ENCODE data around the gene OR1F1.

OR1F1 gene

DNA sequence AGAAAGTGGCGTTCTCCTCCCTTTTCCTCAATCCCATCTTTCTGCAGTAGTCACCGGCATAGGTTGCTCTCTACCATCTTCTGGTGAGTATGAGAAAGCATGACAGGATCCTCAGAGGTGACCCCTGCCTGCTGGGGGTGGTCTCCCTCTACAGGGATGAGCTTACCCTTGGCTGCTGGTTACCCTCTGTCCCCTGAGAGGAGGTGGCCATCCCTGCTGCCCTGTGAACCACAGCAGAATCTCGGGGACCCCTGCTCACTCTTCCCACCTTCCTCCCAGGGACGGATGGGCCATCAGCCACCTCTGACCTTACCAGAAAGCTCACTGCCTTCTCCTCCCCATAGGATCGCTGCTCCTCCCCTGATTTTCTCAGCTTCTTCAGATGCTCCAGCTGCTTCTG is 60.6 kb downstream of the OR1F1 start:
- no peak overlapping the region for H4K91ac ChIP-seq (ENCODE audit: low read depth, low read length, poor library complexity)
- no peaks in the 10 kb centered on the region for H3K36me3 ChIP-seq (replicated peaks in 1 of 2; ENCODE audit: control insufficient read depth in 2 of 2, insufficient read depth in 2 of 2, low read length in 2 of 2)
- peak overlapping the region in 1 of 2 donors; percentile 57 for H3K4me3 ChIP-seq (ENCODE audit: low read length in 2 of 2)
- peaks cover 0 to 27% of the 10 kb centered on the region in 2 donors for H3K9me3 ChIP-seq (replicated peaks in 1 of 2; ENCODE audit: control insufficient read depth in 2 of 2, insufficient read depth in 1 of 2, low read depth in 1 of 2, low read length in 2 of 2)
- no peak overlapping the region for H3K4ac ChIP-seq (ENCODE audit: low read length)
- no peak overlapping the region for H3K18ac ChIP-seq (ENCODE audit: low read length)
- no peak overlapping the region for H3K9ac ChIP-seq (ENCODE audit: low read depth, low read length, poor library complexity)
- no peak overlapping the region for H3K23ac ChIP-seq (ENCODE audit: low read depth, low read length, poor library complexity)
- H3K4me1 ChIP-seq (ENCODE audit: control insufficient read depth in 2 of 2, insufficient read depth in 1 of 2, low read depth in 1 of 2, low read length in 2 of 2) = no peaks in the 10 kb centered on the region
- no peak overlapping the region for H2AFZ ChIP-seq (ENCODE audit: low read length)
- H2BK5ac ChIP-seq (ENCODE audit: low read length) = no peak overlapping the region
- no peaks in the 10 kb centered on the region for H3K79me1 ChIP-seq (ENCODE audit: low read depth, low read length)
- no peak overlapping the region for H4K8ac ChIP-seq (ENCODE audit: low read depth, low read length)
- H2AK5ac ChIP-seq (ENCODE audit: low read depth, low read length) = no peak overlapping the region
- H3K27me3 ChIP-seq (ENCODE audit: control insufficient read depth in 3 of 3, insufficient read depth in 3 of 3, low read depth in 1 of 3, low read length in 3 of 3) = peaks cover 0 to 54% (median 0%) of the 10 kb centered on the region in 3 experiments
- no peak overlapping the region for H3K4me2 ChIP-seq (ENCODE audit: insufficient read depth, low read length, poor library complexity, severe bottlenecking)
- no CpG with 5 or more reads among the region's 5 CpGs for WGBS, 2 donors (ENCODE audit: extremely low coverage in 2 of 2, insufficient read length in 2 of 2, insufficient replicate concordance in 1 of 2)
- no peak overlapping the region for H2BK15ac ChIP-seq (ENCODE audit: low read length)
- no peak overlapping the region for H2BK12ac ChIP-seq (ENCODE audit: low read length)
- H3K27ac ChIP-seq (replicated peaks; ENCODE audit: low read length) = no peak overlapping the region
- no peak overlapping the region for H2BK120ac ChIP-seq (ENCODE audit: low read depth, low read length)
- no peak for DNase-seq (ENCODE audit: low spot score)
- no peak overlapping the region for H3K14ac ChIP-seq (ENCODE audit: low read length)

DNA sequence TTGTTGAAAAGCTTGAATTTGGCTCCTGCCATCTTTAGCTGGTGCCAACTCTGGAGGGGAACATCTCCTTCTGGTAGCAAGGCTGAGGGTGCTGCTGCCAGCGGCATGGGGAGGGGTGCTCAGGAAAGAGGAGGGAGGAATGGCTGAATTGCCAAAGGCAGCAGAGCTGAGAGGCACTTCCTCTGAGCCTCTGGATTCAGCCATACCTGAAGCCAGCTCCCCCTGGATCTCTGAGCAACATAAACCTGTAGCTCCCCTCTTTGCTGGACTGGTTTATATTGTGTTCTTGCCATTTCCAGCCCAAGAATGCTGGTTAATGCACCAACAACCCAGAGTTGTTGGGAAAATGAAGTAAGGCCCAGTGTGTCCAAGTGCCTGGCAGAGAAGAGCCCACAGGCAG is 61.0 kb downstream of the OR1F1 start:
- Histone ChIP-seq H3K14ac (ENCODE audit: low read length) (no peak overlapping the region), H2BK5ac (ENCODE audit: low read length) (no peak overlapping the region), H3K4me1 (ENCODE audit: control insufficient read depth in 2 of 2, insufficient read depth in 1 of 2, low read depth in 1 of 2, low read length in 2 of 2) (no peaks in the 10 kb centered on the region), H4K8ac (ENCODE audit: low read depth, low read length) (no peak overlapping the region), H3K79me1 (ENCODE audit: low read depth, low read length) (no peaks in the 10 kb centered on the region), H3K9me3 (replicated peaks in 1 of 2; ENCODE audit: control insufficient read depth in 2 of 2, insufficient read depth in 1 of 2, low read depth in 1 of 2, low read length in 2 of 2) (peaks cover 0 to 23% of the 10 kb centered on the region in 2 donors), H3K36me3 (replicated peaks in 1 of 2; ENCODE audit: control insufficient read depth in 2 of 2, insufficient read depth in 2 of 2, low read length in 2 of 2) (no peaks in the 10 kb centered on the region), H3K4me3 (ENCODE audit: low read length in 2 of 2) (no peak overlapping the region), H2BK120ac (ENCODE audit: low read depth, low read length) (no peak overlapping the region), H3K23ac (ENCODE audit: low read depth, low read length, poor library complexity) (no peak overlapping the region), H4K91ac (ENCODE audit: low read depth, low read length, poor library complexity) (no peak overlapping the region), H2AK5ac (ENCODE audit: low read depth, low read length) (no peak overlapping the region), H2BK15ac (ENCODE audit: low read length) (no peak overlapping the region), H3K9ac (ENCODE audit: low read depth, low read length, poor library complexity) (no peak overlapping the region), H3K27ac (replicated peaks; ENCODE audit: low read length) (no peak overlapping the region), H3K18ac (ENCODE audit: low read length) (no peak overlapping the region), H2AFZ (ENCODE audit: low read length) (no peak overlapping the region), H3K27me3 (ENCODE audit: control insufficient read depth in 3 of 3, insufficient read depth in 3 of 3, low read depth in 1 of 3, low read length in 3 of 3) (peaks cover 0 to 55% (median 0%) of the 10 kb centered on the region in 3 experiments), H3K4ac (ENCODE audit: low read length) (no peak overlapping the region), H3K4me2 (ENCODE audit: insufficient read depth, low read length, poor library complexity, severe bottlenecking) (no peak overlapping the region), H2BK12ac (ENCODE audit: low read length) (no peak overlapping the region)
- DNase-seq (ENCODE audit: low spot score) = no peak
- no CpG with 5 or more reads among the region's 1 CpG for WGBS, 2 donors (ENCODE audit: extremely low coverage in 2 of 2, insufficient read length in 2 of 2, insufficient replicate concordance in 1 of 2)

DNA sequence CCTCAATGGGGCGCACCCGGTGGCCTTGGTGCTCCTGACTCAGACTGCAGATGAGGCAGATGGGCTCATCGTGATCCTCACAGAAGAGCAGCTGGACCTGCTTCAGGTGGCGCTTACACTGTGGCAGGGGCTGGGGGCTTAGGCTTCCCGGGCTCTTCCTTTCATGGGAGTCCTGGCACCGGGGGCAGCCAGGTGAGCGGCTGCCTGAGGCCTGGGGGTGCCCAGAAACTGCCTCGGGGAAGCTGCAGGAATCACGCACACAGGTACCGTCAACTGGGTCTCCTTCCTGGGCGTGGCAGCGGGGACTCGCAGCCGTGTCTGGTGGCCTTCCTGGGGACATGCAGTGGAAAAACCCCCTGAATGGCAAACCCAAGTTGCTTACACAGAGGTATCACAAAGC is 61.4 kb downstream of the OR1F1 start:
- Histone ChIP-seq H2BK12ac (ENCODE audit: low read length) (no peak overlapping the region), H4K91ac (ENCODE audit: low read depth, low read length, poor library complexity) (no peak overlapping the region), H2AK5ac (ENCODE audit: low read depth, low read length) (no peak overlapping the region), H3K23ac (ENCODE audit: low read depth, low read length, poor library complexity) (no peak overlapping the region), H2AFZ (ENCODE audit: low read length) (peak overlapping the region; percentile 11), H3K9me3 (replicated peaks in 1 of 2; ENCODE audit: control insufficient read depth in 2 of 2, insufficient read depth in 1 of 2, low read depth in 1 of 2, low read length in 2 of 2) (peaks cover 0 to 19% of the 10 kb centered on the region in 2 donors), H3K4me3 (ENCODE audit: low read length in 2 of 2) (no peak overlapping the region), H3K9ac (ENCODE audit: low read depth, low read length, poor library complexity) (peak overlapping the region; percentile 13), H3K4me1 (ENCODE audit: control insufficient read depth in 2 of 2, insufficient read depth in 1 of 2, low read depth in 1 of 2, low read length in 2 of 2) (no peaks in the 10 kb centered on the region), H2BK15ac (ENCODE audit: low read length) (no peak overlapping the region), H3K18ac (ENCODE audit: low read length) (no peak overlapping the region), H3K27ac (replicated peaks; ENCODE audit: low read length) (no peak overlapping the region), H2BK120ac (ENCODE audit: low read depth, low read length) (no peak overlapping the region), H3K4ac (ENCODE audit: low read length) (no peak overlapping the region), H2BK5ac (ENCODE audit: low read length) (no peak overlapping the region), H3K4me2 (ENCODE audit: insufficient read depth, low read length, poor library complexity, severe bottlenecking) (no peak overlapping the region), H4K8ac (ENCODE audit: low read depth, low read length) (no peak overlapping the region), H3K36me3 (replicated peaks in 1 of 2; ENCODE audit: control insufficient read depth in 2 of 2, insufficient read depth in 2 of 2, low read length in 2 of 2) (no peaks in the 10 kb centered on the region), H3K14ac (ENCODE audit: low read length) (no peak overlapping the region), H3K79me1 (ENCODE audit: low read depth, low read length) (no peaks in the 10 kb centered on the region), H3K27me3 (ENCODE audit: control insufficient read depth in 3 of 3, insufficient read depth in 3 of 3, low read depth in 1 of 3, low read length in 3 of 3) (peaks cover 0 to 55% (median 0%) of the 10 kb centered on the region in 3 experiments)
- WGBS, 2 donors (ENCODE audit: extremely low coverage in 2 of 2, insufficient read length in 2 of 2, insufficient replicate concordance in 1 of 2) = no CpG with 5 or more reads among the region's 14 CpGs
- no peak for DNase-seq (ENCODE audit: low spot score)

DNA sequence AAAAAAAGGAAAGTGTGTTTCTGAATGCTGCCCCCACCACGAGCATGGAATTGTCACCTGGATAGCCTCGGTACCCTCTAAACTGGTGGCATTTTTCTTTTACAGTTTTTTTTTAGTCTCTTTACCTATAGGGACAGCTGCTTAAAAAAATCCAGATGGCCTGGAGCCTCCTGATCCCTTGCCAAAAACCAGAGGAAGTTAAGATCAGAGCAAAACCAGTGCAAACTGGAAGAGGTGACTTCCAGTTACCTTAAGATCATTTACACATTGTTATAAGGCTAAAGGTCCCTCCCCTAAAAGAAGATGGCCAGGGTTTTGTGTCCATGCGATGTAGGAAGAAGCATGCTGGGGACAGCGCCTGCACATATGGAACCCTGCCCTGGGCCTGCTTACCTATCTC is 65.0 kb downstream of the OR1F1 start:
- H3K18ac ChIP-seq (ENCODE audit: low read length) = no peak overlapping the region
- no peak overlapping the region for H3K4me3 ChIP-seq (ENCODE audit: low read length in 2 of 2)
- WGBS, 2 donors (ENCODE audit: extremely low coverage in 2 of 2, insufficient read length in 2 of 2, insufficient replicate concordance in 1 of 2) = no CpG with 5 or more reads among the region's 4 CpGs
- H2BK15ac ChIP-seq (ENCODE audit: low read length) = no peak overlapping the region
- H3K79me1 ChIP-seq (ENCODE audit: low read depth, low read length) = no peaks in the 10 kb centered on the region
- no peaks in the 10 kb centered on the region for H3K36me3 ChIP-seq (replicated peaks in 1 of 2; ENCODE audit: control insufficient read depth in 2 of 2, insufficient read depth in 2 of 2, low read length in 2 of 2)
- no peak overlapping the region for H2BK12ac ChIP-seq (ENCODE audit: low read length)
- H3K4me2 ChIP-seq (ENCODE audit: insufficient read depth, low read length, poor library complexity, severe bottlenecking) = no peak overlapping the region
- DNase-seq (ENCODE audit: low spot score) = no peak
- no peak overlapping the region for H2AFZ ChIP-seq (ENCODE audit: low read length)
- H2AK5ac ChIP-seq (ENCODE audit: low read depth, low read length) = no peak overlapping the region
- H2BK120ac ChIP-seq (ENCODE audit: low read depth, low read length) = no peak overlapping the region
- no peak overlapping the region for H3K23ac ChIP-seq (ENCODE audit: low read depth, low read length, poor library complexity)
- no peak overlapping the region for H3K27ac ChIP-seq (replicated peaks; ENCODE audit: low read length)
- no peaks in the 10 kb centered on the region for H3K4me1 ChIP-seq (ENCODE audit: control insufficient read depth in 2 of 2, insufficient read depth in 1 of 2, low read depth in 1 of 2, low read length in 2 of 2)
- H3K27me3 ChIP-seq (ENCODE audit: control insufficient read depth in 3 of 3, insufficient read depth in 3 of 3, low read depth in 1 of 3, low read length in 3 of 3) = peaks cover 0 to 51% (median 0%) of the 10 kb centered on the region in 3 experiments
- no peak overlapping the region for H3K14ac ChIP-seq (ENCODE audit: low read length)
- peaks cover 0 to 21% of the 10 kb centered on the region in 2 donors for H3K9me3 ChIP-seq (replicated peaks in 1 of 2; ENCODE audit: control insufficient read depth in 2 of 2, insufficient read depth in 1 of 2, low read depth in 1 of 2, low read length in 2 of 2)
- H3K9ac ChIP-seq (ENCODE audit: low read depth, low read length, poor library complexity) = no peak overlapping the region
- H4K8ac ChIP-seq (ENCODE audit: low read depth, low read length) = no peak overlapping the region
- H3K4ac ChIP-seq (ENCODE audit: low read length) = no peak overlapping the region
- no peak overlapping the region for H4K91ac ChIP-seq (ENCODE audit: low read depth, low read length, poor library complexity)
- H2BK5ac ChIP-seq (ENCODE audit: low read length) = no peak overlapping the region
